ENCODE data around the gene SUPT20HL1. TPM values are rescaled to one million over a fixed set of nuclear protein-coding genes. Genes with fewer than 3 reads are reported as not detected.

SUPT20HL1 gene
- polyA plus RNA-seq, 3 donors: 0.06 TPM; not detected in 2

DNA sequence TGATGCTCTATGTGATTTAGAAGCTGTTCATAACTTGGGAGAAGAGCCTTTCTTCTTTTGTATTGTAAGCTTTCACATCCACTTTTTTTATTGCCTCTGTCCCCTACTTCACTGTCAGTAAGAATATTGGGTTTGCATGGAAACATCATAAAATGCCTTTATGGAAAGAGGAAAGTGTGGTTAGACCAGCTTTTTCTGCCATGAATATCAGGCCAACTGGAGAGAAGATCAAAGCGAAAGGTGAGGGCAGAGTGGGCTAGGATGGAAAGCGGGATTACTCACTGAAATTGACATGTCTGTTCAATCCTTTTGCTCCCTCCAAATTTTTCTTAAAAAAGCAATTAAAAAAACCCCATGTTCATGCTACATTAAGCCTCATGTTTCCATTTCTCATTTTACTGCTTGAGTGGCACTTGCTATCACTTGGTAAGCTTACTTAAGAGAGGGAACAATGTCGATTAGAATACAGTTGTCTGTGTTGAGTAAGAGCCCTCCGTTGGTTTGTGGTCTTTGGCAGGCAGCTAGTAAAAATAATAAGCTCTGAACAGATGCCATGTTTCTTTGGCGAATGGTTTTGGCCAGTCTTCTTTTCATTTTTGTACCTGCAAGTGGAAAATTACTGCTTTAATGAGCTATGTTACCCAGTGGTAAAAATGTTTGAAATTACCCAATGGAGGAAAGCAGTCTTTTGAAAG is 35.9 kb downstream of the SUPT20HL1 start:
- no peak for DNase-seq

- DNase-seq: no peak
Measured at GRCh38 chrX:24396931-24397279, 36.5 kb downstream of the SUPT20HL1 start.

GRCh38 chrX:24398766-24399165 is 38.3 kb downstream of the SUPT20HL1 start:
- DNase-seq: no peak

- no peak for DNase-seq
Measured at GRCh38 chrX:24399550-24399949, 39.1 kb downstream of the SUPT20HL1 start.

DNA sequence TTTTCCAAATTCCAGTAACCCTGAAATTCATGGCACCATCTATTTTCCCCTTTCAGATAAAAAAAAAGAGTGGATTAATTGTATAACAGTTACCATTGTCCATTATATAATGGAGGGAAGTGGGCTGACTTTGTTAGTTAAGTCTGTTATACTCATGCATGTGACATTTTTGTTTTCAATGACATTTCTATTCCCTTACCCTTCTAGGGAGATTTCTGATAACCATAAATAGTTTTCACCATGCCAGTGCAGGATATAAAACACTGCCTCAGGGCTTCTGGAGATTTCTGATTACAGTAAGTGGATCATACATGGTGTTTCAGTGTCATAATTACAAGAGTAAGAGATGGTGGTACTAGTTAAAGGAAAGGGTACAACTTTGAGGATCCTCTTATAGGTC is 45.5 kb downstream of the SUPT20HL1 start:
- DNase-seq: no peak

Other genes starting within 250 kb of the SUPT20HL1 start
- 10 to 100 TPM; 25.5 to 48.7 (median 29.9) TPM for gene ZFX, start 210.9 kb upstream of the SUPT20HL1 start, polyA plus RNA-seq (ENCODE audit: insufficient read length in 3 of 3)
- gene SUPT20HL2, start 46.6 kb upstream of the SUPT20HL1 start, polyA plus RNA-seq (ENCODE audit: insufficient read length in 3 of 3): under 1 TPM in 1 of 3 donors, not detected in 2; 0.09 TPM
- 10 to 100 TPM in 2 of 3 donors, 1 to 10 TPM in 1; 9.0 to 13.0 (median 10.5) TPM for gene PDK3, start 104.6 kb downstream of the SUPT20HL1 start, polyA plus RNA-seq (ENCODE audit: insufficient read length in 3 of 3)

Measured in renal pelvis (tissue), 4 donors.